BLaER1 treated with 17β-estradiol and CSF1 and Interleukin-3, amounts not matched to agents 10 nM and 100 nM (cell line): ENCODE measurements around the gene SYNGAP1.
"Not testable (repeated sequence)": the region's sequence is repeated elsewhere in the genome, so short reads cannot be mapped to it uniquely, and the experiment has no call there.

Experiments
- H3K27ac ChIP-seq, 11 experiments: shearing (Covaris generic); formaldehyde crosslinking; 2 replicates each; pipeline ENCODE4 v1.8.1; 2022
- H3K27me3 ChIP-seq, 11 experiments: shearing (Covaris generic); formaldehyde crosslinking; 2 replicates each; pipeline ENCODE4 v1.8.1; 2022
- H3K36me3 ChIP-seq, 11 experiments: shearing (Covaris generic); formaldehyde crosslinking; 2 replicates each; pipeline ENCODE4 v1.8.1; 2022
- H3K4me1 ChIP-seq, 10 experiments: shearing (Covaris generic); formaldehyde crosslinking; 2 replicates each; pipeline ENCODE4 v1.8.1; 2022
- H3K4me2 ChIP-seq, 11 experiments: shearing (Covaris generic); formaldehyde crosslinking; 2 replicates each; pipeline ENCODE4 v1.8.1; 2022
- H3K4me3 ChIP-seq, 10 experiments: shearing (Covaris generic); formaldehyde crosslinking; 2 replicates each; pipeline ENCODE4 v1.8.1; 2022
- H3K9ac ChIP-seq, 11 experiments: shearing (Covaris generic); formaldehyde crosslinking; 2 replicates each; pipeline ENCODE4 v1.8.1; 2022
- H3K9me3 ChIP-seq, 11 experiments: shearing (Covaris generic); formaldehyde crosslinking; replicated peaks in 1 of 11; 2 replicates each; pipeline ENCODE4 v1.8.1; 2022
- H4K20me1 ChIP-seq, 11 experiments: shearing (Covaris generic); formaldehyde crosslinking; 2 replicates each; pipeline ENCODE4 v1.8.1; 2022
- Cebpa-rat ChIP-seq, 11 experiments: shearing (Covaris generic); IDR thresholded peaks; 2 replicates each; pipeline ENCODE4 v1.8.1; 2022

The SYNGAP1 gene

DNA sequence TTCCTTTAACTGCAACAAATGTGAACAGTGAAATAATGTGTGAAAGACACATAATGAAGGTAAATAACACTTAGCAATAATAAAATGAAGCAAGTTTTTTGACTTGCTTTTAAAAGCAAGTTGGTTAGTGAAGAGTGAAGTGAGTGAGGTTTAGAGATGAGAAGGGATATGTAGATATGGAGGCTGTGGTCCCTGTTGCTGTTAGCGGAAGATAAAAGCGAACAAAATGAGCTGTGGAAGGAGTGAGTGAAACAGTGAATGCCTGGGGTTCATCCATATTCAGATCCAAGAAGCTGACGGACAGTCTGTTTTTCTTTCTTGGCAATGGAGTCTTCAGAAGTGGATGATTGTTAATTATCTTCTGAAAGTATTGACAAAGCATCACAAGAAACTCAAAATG is 58.0 kb downstream of the SYNGAP1 start:
- H3K27ac ChIP-seq, result no peak overlapping the region
- H3K27me3 ChIP-seq, result no peaks in the 10 kb centered on the region
- no peaks in the 10 kb centered on the region for H3K36me3 ChIP-seq
- no peaks in the 10 kb centered on the region for H4K20me1 ChIP-seq
- H3K4me3 ChIP-seq, result no peak overlapping the region
- H3K4me2 ChIP-seq, result no peak overlapping the region
- H3K9ac ChIP-seq, result no peak overlapping the region
- no peak for TF ChIP-seq Cebpa-rat (IDR thresholded peaks at IDR 0.05)
- H3K9me3 ChIP-seq, result no peaks in the 10 kb centered on the region
- H3K4me1 ChIP-seq, result no peaks in the 10 kb centered on the region

DNA sequence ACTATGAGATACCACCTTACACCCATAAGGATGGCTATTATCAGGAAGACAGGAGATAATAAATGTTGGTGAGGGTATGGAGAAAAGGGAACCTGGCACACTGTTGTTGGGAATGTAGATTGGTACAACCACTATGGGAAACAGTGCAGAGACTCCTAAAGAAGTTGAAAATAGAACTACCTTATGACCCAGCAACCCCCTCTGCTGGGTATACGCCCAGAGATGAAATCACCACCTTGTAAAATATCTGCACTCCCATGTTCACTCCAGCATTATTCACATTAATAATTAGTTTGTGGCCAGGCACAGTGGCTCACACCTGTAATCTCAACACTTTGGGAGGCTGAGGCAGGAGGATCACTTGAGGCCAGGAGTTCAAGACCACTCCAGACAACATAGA is 61.3 kb downstream of the SYNGAP1 start:
- Histone ChIP-seq H3K36me3 (no peaks in the 10 kb centered on the region), H3K4me3 (no peak overlapping the region), H3K27ac (no peak overlapping the region), H3K9me3 (peaks cover 0 to 8% (median 0%) of the 10 kb centered on the region in 11 experiments; a peak in 3 of 22 replicates), H3K4me1 (no peaks in the 10 kb centered on the region), H3K9ac (no peak overlapping the region), H4K20me1 (no peaks in the 10 kb centered on the region), H3K4me2 (no peak overlapping the region), H3K27me3 (no peaks in the 10 kb centered on the region)
- TF ChIP-seq Cebpa-rat (IDR thresholded peaks at IDR 0.05), result no peak

DNA sequence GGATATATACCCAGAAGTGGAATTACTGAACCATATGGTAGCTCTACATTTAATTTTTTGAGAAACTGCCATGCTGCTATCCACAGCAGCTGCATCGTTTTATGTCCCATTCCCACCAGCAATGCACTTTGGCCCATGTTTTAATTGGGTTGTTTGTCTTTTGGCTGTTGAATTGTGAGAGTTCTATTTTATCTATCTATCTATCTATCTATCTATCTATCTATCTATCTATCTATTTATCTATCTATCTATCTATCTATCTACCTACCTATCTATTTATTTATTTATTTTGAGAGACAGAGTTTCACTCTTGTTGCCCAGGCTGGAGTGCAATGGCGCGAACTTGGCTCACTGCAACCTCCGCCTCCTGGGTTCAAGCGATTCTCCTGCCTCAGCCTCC is 62.8 kb downstream of the SYNGAP1 start:
- H3K4me2 ChIP-seq, H3K36me3 ChIP-seq, H3K4me3 ChIP-seq, H4K20me1 ChIP-seq, H3K27me3 ChIP-seq, H3K9ac ChIP-seq, H3K27ac ChIP-seq, H3K4me1 ChIP-seq: not testable (repeated sequence)
- H3K9me3 ChIP-seq, result peaks cover 0 to 13% (median 0%) of the 10 kb centered on the region in 11 experiments; a peak in 4 of 22 replicates

DNA sequence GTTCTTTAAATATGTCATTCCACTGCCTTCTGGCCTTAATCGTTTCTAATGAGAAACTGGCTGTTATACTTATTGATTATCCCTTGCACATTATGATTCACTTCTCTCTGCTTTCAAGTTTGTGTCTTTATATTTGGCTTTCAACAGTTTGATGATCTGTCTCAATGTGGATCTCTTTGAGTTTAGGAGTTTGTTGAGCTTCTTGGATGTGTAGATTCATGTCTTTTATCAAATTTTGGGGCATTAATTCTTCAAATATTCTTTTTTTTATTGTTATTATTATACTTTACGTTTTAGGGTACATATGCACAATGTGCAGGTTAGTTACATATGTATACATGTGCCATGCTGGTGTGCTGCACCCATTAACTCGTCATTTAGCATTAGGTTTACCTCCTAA is 63.8 kb downstream of the SYNGAP1 start:
- H3K4me2 ChIP-seq, result no peak overlapping the region
- H3K27ac ChIP-seq, result no peak overlapping the region
- H3K4me3 ChIP-seq, result no peak overlapping the region
- H3K9ac ChIP-seq, result no peak overlapping the region
- peaks cover 0 to 13% (median 0%) of the 10 kb centered on the region in 11 experiments; a peak in 4 of 22 replicates for H3K9me3 ChIP-seq
- H4K20me1 ChIP-seq, result no peaks in the 10 kb centered on the region
- TF ChIP-seq Cebpa-rat (IDR thresholded peaks at IDR 0.05), result no peak
- no peaks in the 10 kb centered on the region for H3K36me3 ChIP-seq
- H3K4me1 ChIP-seq, result no peaks in the 10 kb centered on the region
- no peaks in the 10 kb centered on the region for H3K27me3 ChIP-seq

DNA sequence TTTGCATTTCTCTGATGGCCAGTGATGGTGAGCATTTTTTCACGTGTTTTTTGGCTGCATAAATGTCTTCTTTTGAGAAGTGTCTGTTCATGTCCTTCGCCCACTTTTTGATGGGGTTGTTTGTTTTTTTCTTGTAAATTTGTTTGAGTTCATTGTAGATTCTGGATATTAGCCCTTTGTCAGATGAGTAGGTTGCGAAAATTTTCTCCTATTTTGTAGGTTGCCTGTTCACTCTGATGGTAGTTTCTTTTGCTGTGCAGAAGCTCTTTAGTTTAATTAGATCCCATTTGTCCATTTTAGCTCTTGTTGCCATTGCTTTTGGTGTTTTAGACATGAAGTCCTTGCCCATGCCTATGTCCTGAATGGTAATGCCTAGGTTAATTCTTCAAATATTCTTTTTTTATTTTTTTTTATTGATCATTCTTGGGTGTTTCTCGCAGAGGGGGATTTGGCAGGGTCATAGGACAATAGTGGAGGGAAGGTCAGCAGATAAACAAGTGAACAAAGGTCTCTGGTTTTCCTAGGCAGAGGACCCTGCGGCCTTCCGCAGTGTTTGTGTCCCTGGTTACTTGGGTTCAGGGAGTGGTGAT is 64.9 kb downstream of the SYNGAP1 start:
- H3K9ac ChIP-seq, H3K4me2 ChIP-seq, H3K4me3 ChIP-seq, H3K36me3 ChIP-seq, H3K27me3 ChIP-seq, H3K4me1 ChIP-seq, H4K20me1 ChIP-seq, H3K27ac ChIP-seq: not testable (repeated sequence)
- peaks cover 0 to 13% (median 0%) of the 10 kb centered on the region in 11 experiments; a peak in 4 of 22 replicates for H3K9me3 ChIP-seq

DNA sequence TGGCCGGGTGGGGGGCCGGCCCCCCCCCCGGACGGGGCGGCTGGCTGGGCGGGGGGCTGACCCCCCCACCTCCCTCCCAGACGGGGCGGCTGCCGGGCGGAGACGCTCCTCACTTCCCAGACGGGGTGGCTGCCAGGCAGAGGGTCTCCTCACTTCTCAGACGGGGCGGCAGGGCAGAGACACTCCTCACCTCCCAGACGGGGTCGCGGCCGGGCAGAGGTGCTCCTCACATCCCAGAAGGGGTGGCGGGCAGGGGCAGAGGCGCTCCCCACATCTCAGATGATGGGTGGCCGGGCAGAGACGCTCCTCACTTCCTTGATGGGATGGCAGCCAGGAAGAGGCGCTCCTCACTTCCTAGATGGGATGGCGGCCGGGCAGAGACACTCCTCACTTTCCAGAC is 65.8 kb downstream of the SYNGAP1 start:
- H3K9ac ChIP-seq, H3K36me3 ChIP-seq, H3K27ac ChIP-seq: not testable (repeated sequence)

DNA sequence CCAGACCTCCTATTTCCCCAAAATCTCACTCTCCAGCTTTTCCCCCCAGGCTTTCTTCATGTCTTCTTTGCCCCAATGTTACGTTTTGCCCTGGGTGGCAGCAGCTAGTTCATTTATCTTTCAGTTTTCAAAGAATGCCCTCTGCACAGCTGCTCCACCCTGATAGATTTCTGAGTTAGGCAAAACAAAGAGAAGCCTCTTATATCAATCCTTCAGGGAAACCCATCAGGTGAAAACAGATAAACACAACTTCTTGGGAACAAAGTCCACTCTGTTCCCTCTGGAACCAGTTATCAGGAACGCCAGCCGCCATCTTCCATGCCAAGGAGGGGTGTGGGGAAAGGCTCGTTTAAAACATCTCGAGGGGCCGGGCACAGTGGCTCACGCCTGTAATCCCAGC is 68.5 kb downstream of the SYNGAP1 start:
- no peaks in the 10 kb centered on the region for H3K4me1 ChIP-seq
- H3K9ac ChIP-seq, result no peak overlapping the region
- peaks cover 0 to 13% (median 0%) of the 10 kb centered on the region in 11 experiments; a peak in 4 of 22 replicates for H3K9me3 ChIP-seq
- no peak for TF ChIP-seq Cebpa-rat (IDR thresholded peaks at IDR 0.05)
- no peaks in the 10 kb centered on the region for H3K36me3 ChIP-seq
- H3K4me3 ChIP-seq, result no peak overlapping the region
- H3K4me2 ChIP-seq, result no peak overlapping the region
- H3K27ac ChIP-seq, result no peak overlapping the region
- no peaks in the 10 kb centered on the region for H4K20me1 ChIP-seq
- no peaks in the 10 kb centered on the region for H3K27me3 ChIP-seq

More for the DNA sequence above, 65.8 kb downstream of the SYNGAP1 start:
- H3K27me3 ChIP-seq, H4K20me1 ChIP-seq, H3K4me3 ChIP-seq, H3K4me1 ChIP-seq, H3K4me2 ChIP-seq: not testable (repeated sequence)
- H3K9me3 ChIP-seq, result peaks cover 0 to 13% (median 0%) of the 10 kb centered on the region in 11 experiments; a peak in 4 of 22 replicates

DNA sequence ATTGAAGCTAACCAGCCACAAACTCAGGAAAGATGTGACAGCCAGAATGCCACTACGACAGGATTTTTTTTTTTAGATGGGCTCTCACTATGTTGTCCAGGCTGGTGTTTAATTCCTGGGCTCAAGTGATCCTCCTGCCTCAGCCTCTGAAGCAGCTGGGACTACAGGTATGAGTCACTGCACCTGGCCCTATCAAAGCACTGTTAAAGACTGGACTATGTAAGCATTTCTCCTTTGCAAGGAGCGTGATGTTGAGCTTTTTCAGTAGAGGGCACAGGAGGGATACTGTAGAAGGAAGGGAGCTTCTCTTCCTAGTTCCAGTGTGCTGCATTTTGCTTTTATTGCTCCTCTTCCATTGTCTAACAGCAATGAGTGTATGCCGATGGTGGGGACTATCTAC is 70.3 kb downstream of the SYNGAP1 start:
- Histone ChIP-seq H3K27ac (no peak overlapping the region), H3K4me1 (no peaks in the 10 kb centered on the region), H3K36me3 (no peaks in the 10 kb centered on the region), H3K9ac (no peak overlapping the region), H4K20me1 (no peaks in the 10 kb centered on the region), H3K27me3 (no peaks in the 10 kb centered on the region), H3K4me2 (no peak overlapping the region), H3K9me3 (peaks cover 0 to 13% (median 0%) of the 10 kb centered on the region in 11 experiments; a peak in 4 of 22 replicates), H3K4me3 (no peak overlapping the region)
- TF ChIP-seq Cebpa-rat (IDR thresholded peaks at IDR 0.05), result no peak

DNA sequence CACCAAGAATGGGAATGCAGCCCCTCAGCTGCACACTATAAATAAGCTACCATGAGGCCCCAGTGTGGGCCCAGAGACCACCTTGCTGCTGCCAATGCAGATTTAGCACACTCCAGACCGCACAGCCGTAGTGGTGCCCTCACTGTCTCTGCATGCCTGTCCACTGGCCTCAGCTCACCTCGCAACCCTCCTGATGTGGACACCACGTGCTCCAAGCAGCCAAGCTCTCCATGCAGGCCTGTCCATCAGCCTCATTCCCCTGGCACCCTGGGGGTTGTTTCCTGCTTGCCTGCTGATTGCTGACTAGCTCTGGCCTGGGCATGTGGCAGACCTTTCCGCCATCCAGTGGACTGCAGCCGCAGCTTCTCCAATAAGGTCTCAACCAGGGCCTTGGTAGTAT is 70.8 kb downstream of the SYNGAP1 start:
- no peak overlapping the region for H3K9ac ChIP-seq
- TF ChIP-seq Cebpa-rat (IDR thresholded peaks at IDR 0.05), result no peak
- H3K4me1 ChIP-seq, result no peaks in the 10 kb centered on the region

DNA sequence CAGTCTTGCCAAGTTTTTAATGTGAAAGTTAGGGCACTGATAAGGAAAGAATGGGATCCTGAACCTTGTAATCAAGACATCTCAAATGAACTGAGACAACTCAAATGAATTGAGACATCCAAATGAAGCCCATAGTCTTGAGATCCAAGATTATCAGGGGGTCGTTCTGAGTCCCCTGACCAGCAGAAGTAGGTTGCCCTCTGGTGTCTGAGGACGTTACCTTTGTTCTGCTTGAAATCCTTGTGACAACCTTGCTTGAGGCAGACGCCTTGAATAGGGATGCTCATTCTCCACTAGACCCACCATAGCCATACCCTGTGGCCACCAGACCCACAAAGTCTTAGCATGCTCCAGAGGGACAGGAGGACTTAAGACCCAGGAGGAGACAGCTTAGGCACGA is 72.2 kb downstream of the SYNGAP1 start:
- H3K4me2 ChIP-seq, result no peak overlapping the region
- H3K4me1 ChIP-seq, result no peaks in the 10 kb centered on the region
- no peaks in the 10 kb centered on the region for H3K27me3 ChIP-seq
- H3K9me3 ChIP-seq, result no peaks in the 10 kb centered on the region
- H3K36me3 ChIP-seq, result no peaks in the 10 kb centered on the region
- H3K4me3 ChIP-seq, result no peak overlapping the region
- no peak for TF ChIP-seq Cebpa-rat (IDR thresholded peaks at IDR 0.05)
- H3K9ac ChIP-seq, result no peak overlapping the region
- no peak overlapping the region for H3K27ac ChIP-seq
- no peaks in the 10 kb centered on the region for H4K20me1 ChIP-seq

More for the DNA sequence above, 70.8 kb downstream of the SYNGAP1 start:
- peaks cover 0 to 10% (median 0%) of the 10 kb centered on the region in 11 experiments; a peak in 4 of 22 replicates for H3K9me3 ChIP-seq
- no peak overlapping the region for H3K4me2 ChIP-seq
- H3K27ac ChIP-seq, result no peak overlapping the region
- H3K36me3 ChIP-seq, result no peaks in the 10 kb centered on the region
- H4K20me1 ChIP-seq, result no peaks in the 10 kb centered on the region
- no peaks in the 10 kb centered on the region for H3K27me3 ChIP-seq
- no peak overlapping the region for H3K4me3 ChIP-seq
